Stimulated activated CD4-positive, alpha-beta T cell treated with anti-CD3 and anti-CD28 coated beads, Interleukin-1b, Interleukin-23, amount 100 ng/mL, for 1 hour (primary cell): Measurements from ENCODE around the gene PARG.
"Not testable (repeated sequence)": the region's sequence is repeated elsewhere in the genome, so short reads cannot be mapped to it uniquely, and the experiment has no call there.

ENCODE experiments used
- DNase-seq, 2 donors: peaks; one replicate each; pipeline ENCODE4 v3.0.0-alpha.2; 2020; ENCODE audit warnings: low read depth in 2 of 2

Gene PARG

DNA sequence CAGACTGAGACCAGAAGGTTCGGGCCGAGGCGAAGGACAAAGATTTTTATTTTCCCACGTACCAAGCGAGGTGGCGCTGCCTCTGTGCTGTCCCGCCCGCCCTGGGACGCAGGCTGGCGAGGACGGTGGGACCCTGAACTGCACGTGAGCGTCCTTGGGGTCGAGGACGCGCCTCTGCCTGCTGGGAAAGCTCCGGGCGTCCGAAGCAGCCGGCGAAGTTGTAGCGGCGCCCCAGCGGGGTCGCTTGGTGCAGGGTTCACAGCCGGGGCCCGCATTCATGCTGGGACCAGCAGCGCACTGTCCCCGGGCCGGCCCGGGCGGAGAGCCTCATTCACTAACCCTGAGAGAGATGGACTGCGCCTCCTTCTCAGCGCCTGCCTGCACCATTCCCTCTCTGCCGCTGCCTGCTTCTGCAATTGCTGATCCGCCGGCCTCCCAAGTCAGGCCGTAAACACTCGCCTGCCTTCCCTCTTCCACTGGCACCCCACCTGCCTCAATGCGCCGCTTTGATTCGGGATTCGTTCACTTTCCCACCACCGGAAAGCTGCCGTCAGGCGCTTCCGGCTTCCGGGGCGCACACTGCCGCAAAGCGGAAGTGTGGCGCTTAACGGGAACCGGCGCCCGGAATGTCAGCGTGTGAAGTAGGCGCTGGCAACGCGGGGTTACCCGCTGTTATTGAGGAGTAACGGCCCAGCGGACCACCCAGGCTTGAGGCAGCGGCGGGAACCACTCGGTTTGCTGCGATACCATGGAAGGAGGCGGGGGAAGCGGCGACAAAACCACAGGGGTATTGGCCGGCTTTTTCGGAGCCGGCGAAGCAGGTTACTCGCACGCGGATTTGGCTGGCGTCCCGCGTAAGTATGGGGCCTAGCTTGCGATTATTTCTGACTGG, at the start of gene PARG, which contains the start of gene TIMM23B:
PARG (minus strand) TSS at position 581 of the 892 bp plus-strand sequence; CDS start at position 279, 302 bp downstream.
TIMM23B (plus strand) TSS at position 607 of the 892 bp plus-strand sequence; CDS start at position 749, 142 bp downstream.
- DNase-seq = peak; percentile 39 to 57

GRCh38 chr10:49988376-49988775, 46.5 kb upstream of the PARG start, which contains the start of gene AGAP6:
AGAP6 (plus strand) TSS chr10:49988406; CDS start chr10:49988716, 310 bp downstream.
- DNase-seq = not testable (repeated sequence)

GRCh38 chr10:49987207-49987606, 45.4 kb upstream of the PARG start:
- DNase-seq = not testable (repeated sequence)

DNA sequence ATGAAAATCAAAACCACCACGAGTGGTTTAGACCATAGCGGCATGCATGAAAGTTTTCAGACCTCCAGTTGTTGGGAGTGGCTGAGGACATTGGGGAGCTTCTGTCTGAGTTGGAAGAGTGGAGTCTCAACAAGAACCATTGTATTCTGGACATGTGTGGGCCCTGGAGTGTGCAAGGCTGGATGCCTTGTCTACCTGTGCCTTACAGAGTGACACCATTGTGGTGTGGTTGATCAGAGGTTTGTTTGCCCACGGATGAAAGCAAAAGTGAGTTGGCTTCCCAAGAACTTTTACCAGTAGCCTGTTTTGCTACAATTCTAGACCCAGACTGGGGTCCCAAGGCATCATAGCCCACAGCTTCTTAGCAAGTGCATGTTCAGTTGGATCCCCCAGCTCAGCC, 35.9 kb upstream of the PARG start:
- DNase-seq = not testable (repeated sequence)

- not testable (repeated sequence) for DNase-seq
Measured at GRCh38 chr10:49972094-49972493, 30.3 kb upstream of the PARG start.

- not testable (repeated sequence) for DNase-seq
Measured at GRCh38 chr10:49971466-49971865, 29.6 kb upstream of the PARG start.

DNA sequence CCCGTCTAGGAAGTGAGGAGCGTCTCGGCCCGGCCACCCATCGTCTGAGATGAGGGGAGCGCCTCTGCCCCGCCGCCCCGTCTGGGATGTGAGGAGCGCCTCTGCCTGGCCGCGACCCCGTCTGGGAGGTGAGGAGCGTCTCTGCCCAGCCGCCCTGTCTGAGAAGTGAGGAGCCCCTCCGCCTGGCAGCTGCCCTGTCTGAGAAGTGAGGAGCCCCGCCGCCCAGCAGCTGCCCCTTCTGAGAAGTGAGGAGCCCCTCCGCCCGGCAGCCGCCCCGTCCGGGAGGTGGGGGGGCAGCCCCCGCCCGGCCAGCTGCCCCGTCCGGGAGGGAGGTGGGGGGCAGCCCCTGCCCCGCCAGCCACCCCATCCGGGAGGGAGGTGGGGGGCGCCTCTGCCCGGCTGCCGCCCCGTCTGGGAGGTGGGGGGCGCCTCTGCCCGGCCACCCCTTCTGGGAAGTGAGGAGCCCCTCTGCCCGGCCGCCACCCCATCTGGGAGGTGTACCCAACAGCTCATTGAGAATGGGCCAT, 28.6 kb upstream of the PARG start:
- not testable (repeated sequence) for DNase-seq

GRCh38 chr10:49953122-49953521, 11.3 kb upstream of the PARG start:
- not testable (repeated sequence) for DNase-seq

DNA sequence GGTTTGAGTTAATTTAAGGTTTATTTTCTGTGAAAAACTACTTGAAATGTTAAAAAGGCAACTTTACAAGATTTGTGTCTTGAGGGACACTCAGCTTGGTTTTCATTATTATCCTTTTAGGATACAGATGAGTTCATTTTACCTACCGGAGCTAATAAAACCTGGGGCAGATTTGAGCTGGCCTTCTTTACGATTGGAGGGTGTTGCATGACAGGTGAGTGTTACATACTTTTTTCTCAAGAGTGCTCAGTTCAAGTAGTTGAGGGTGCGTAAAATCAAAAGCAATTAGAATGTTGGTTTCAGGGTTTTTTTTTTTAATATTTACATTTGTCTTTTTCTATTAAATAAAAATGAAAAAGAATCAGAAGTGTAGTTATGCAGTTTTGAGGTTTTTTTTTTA, 10.2 kb upstream of the PARG start:
- not testable (repeated sequence) for DNase-seq

- DNase-seq = not testable (repeated sequence)
Measured at GRCh38 chr10:49948737-49949136, 6.9 kb upstream of the PARG start.

- DNase-seq = not testable (repeated sequence)
Measured at GRCh38 chr10:49948142-49948541, 6.3 kb upstream of the PARG start.

DNA sequence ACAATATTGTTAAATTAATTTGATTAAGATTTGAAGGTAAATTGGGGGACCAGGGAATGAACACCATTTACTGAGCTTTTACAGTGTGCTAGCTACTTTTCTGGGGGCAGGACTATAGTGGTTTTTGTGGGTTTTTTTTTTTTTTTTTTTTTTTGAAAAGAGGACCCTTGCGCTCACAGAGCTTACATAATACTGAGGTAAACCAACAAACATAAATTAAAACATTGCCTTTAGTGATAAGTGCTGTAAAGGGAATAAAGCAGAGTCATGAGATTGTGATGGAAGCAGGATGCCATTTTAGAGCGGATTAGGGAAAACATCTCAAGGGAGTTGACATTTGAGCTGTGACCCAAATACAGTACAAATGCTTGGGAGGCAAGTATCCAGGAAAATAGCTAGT, 1.8 kb upstream of the PARG start:
- DNase-seq = not testable (repeated sequence)

DNA sequence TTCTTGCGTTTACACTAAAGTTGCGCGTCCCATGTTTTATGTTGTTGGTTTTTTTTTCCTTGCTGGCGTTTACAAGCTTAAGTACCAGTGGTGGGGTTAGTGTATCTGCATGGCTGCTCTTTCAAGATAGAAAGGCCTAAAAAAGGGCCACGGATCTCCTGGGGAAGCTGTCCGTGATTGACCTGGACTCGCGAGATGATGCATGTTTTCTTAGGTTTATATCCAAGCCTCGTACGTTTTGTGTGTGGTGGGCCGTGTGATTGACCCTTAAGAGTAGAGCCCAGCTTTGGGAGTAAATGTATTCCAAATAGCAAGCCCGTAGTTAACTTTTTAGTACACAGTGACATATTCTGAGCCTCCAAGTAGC, 495 bp upstream of the PARG start:
- DNase-seq = not testable (repeated sequence)

DNA sequence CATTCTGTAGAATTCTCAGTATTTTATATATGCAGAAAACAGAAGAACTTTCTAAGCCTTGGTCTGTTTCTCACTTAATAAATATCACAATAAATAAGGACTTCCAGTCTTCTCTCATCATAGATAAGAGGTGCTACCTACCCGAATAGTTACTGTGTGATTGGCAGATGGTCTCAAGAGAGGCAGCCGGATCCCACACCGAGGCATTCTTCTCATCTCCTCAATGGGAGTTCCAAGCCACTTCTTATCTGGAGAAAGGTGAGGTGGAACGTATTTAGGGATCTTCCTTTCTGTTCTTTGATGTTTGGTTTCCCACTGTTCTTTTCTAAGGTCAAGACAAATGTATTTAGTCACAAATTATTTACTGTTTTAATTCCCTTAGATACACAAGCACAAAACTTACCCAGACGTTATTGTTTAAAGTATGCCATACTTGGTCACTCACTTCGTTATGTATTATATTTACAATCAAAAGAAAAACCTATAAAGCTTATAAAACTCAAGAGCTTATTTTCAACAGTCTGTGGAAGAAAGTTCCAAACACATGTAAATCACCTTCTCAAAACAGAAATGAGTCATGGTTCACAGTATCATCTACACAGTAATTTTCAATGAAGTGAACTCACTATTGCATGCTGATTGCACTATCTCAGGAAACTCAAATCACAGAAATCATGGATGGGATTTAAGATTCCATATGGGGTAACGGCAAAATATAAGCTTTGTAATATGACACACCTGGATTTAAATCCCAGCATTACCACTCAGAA, 9.7 kb downstream of the PARG start:
- DNase-seq = not testable (repeated sequence)

DNA sequence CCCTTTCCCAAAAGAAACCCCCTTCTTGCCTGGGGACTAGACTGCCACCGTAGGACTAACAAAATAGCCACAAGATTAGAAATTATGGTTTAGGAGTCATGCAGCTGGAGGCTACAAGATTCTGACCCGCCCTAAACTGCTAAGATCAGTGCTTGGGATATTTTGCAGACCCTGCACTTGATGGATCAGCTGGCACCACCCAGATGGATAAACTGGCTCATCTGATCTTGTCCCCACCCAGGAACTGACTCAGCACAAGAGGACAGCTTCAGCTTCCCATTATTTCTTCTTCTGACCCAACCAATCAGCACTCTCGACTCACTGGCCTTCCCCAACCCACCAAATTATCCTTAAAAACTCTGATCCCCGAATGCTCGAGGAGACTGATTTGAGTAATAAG, 10.6 kb downstream of the PARG start:
- DNase-seq = not testable (repeated sequence)

DNA sequence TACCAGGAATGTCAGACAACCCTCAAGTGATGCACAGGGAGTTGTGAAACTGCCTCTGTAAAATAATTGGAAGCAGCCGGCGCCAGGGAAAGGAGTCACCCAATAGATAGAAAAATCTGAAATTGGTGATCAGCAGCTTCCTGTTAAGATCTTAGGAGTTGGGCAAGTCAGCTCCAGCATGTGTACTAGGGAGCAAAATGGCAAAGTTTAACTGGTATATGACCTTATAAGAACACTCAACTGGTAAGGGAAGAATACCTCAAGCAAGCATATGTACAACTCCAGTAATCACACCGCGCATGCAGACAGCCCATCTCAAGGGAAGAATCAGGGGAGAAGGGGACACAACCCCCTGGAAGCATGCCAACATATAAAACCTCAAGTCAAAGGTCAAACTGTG, 18.3 kb downstream of the PARG start:
- not testable (repeated sequence) for DNase-seq

DNA sequence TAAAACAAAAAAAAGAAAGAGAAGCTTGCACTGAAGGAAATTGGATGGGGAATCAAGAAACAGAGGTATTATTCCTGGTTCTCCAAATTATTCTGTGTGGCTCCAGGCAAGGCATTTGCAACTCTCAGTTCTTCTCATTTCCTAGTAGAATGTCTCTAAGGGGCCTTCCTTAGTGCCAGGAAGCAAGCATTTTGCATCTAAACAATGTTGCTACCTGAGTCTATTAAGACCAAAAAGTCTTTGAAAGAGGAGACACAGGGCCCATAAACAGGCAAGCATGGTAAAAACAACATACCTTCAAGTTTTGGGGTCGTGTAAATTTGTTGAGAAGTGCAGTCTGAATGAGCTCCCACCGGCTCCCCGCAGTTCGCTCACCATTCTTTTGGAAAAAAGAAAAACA, 19.8 kb downstream of the PARG start:
- DNase-seq = not testable (repeated sequence)

DNA sequence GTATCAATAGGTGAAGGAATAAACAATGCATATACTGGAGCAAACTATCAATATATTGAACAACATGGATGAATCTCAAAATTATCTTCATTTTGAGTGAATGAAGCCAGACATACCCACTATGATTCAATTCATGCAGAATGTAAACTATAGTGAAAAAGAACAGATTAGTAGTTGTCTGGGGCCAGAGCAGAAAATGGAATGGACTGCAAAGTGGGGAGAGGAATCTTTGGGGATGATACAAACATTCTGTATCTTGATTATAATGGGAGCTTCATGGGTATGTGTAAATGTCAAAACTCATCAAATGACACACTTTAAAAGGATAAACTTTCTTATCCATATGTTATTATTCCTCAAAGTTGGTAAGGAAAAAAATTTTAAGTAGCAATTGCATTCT, 23.9 kb downstream of the PARG start:
- DNase-seq = not testable (repeated sequence)

DNA sequence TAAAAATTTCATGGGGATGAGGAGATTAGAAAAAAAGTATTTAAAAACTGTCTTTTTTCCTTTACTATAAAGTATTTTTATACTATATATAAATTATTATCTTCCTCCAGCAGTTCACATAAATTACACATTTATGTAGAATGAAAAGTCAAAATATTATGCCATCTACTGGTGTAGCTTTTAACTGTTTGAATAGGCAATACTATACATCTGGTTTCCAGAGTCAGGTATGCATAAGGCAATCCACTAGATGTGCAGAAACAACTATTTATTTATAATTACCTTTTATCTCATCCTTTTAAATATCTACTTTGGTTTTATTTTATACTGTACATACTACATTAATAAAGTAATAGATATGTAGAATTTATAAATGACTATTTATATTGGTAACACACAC, 25.4 kb downstream of the PARG start:
- DNase-seq = not testable (repeated sequence)

- not testable (repeated sequence) for DNase-seq
Measured at GRCh38 chr10:49910295-49910694, 31.5 kb downstream of the PARG start.

GRCh38 chr10:49908290-49909080, 33.3 kb downstream of the PARG start:
- not testable (repeated sequence) for DNase-seq
